Parathyroid adenoma (tissue), 2 donors: ENCODE measurements around the gene PPP1R17.

ENCODE experiments used
- H2AFZ ChIP-seq: fragments of 300-600 bp; sonication (generic); one replicate; pipeline ENCODE4 v1.7.0; 2017; ENCODE audit warnings: antibody characterized with exemption, mild to moderate bottlenecking
- H3K27ac ChIP-seq: fragments of 300-600 bp; sonication (generic); one replicate; pipeline ENCODE4 v1.7.0; 2017
- H3K27me3 ChIP-seq: fragments of 300-600 bp; sonication (generic); one replicate; pipeline ENCODE4 v1.7.0; 2017; ENCODE audit warnings: low read length; ENCODE audit not compliant: control insufficient read depth, insufficient read depth
- H3K36me3 ChIP-seq: fragments of 300-600 bp; sonication (generic); one replicate; pipeline ENCODE4 v1.7.0; 2017; ENCODE audit warnings: low read length; ENCODE audit not compliant: control insufficient read depth, insufficient read depth
- H3K4me1 ChIP-seq: fragments of 300-600 bp; sonication (generic); one replicate; pipeline ENCODE4 v1.7.0; 2017; ENCODE audit warnings: control low read depth
- H3K4me2 ChIP-seq: fragments of 300-600 bp; sonication (generic); one replicate; pipeline ENCODE4 v1.7.0; 2017; ENCODE audit warnings: low read length
- H3K4me3 ChIP-seq: fragments of 300-600 bp; sonication (generic); one replicate; pipeline ENCODE4 v1.7.0; 2017; ENCODE audit warnings: low read depth, low read length
- H3K79me2 ChIP-seq: fragments of 300-600 bp; sonication (generic); one replicate; pipeline ENCODE4 v1.7.0; 2017; ENCODE audit warnings: control low read depth
- H3K9ac ChIP-seq: fragments of 300-600 bp; sonication (generic); one replicate; pipeline ENCODE4 v1.7.0; 2017; ENCODE audit warnings: mild to moderate bottlenecking
- H3K9me3 ChIP-seq: fragments of 300-600 bp; sonication (generic); one replicate; pipeline ENCODE4 v1.7.0; 2017; ENCODE audit warnings: low read length; ENCODE audit not compliant: control insufficient read depth
- TF ChIP-seq, protein P1 (sequence below): fragments of 300-600 bp; sonication (generic); IDR thresholded peaks from one replicate; pipeline ENCODE4 v1.7.0; 2017; ENCODE audit warnings: antibody characterized with exemption, mild to moderate bottlenecking
- donor health status: primary hyperparathyroidism.

Gene PPP1R17

GRCh38 chr7:31683445-31684225 lies 3.4 kb upstream of the PPP1R17 start:
- TF ChIP-seq, protein P1, sequence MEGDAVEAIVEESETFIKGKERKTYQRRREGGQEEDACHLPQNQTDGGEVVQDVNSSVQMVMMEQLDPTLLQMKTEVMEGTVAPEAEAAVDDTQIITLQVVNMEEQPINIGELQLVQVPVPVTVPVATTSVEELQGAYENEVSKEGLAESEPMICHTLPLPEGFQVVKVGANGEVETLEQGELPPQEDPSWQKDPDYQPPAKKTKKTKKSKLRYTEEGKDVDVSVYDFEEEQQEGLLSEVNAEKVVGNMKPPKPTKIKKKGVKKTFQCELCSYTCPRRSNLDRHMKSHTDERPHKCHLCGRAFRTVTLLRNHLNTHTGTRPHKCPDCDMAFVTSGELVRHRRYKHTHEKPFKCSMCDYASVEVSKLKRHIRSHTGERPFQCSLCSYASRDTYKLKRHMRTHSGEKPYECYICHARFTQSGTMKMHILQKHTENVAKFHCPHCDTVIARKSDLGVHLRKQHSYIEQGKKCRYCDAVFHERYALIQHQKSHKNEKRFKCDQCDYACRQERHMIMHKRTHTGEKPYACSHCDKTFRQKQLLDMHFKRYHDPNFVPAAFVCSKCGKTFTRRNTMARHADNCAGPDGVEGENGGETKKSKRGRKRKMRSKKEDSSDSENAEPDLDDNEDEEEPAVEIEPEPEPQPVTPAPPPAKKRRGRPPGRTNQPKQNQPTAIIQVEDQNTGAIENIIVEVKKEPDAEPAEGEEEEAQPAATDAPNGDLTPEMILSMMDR, result no peak
- no peak overlapping the region for H3K27ac ChIP-seq
- H3K79me2 ChIP-seq, result no peaks in the 10 kb centered on the region
- no peak overlapping the region for H3K4me3 ChIP-seq
- H3K9ac ChIP-seq, result no peak overlapping the region
- no peaks in the 10 kb centered on the region for H3K4me1 ChIP-seq
- H3K9me3 ChIP-seq, result no peaks in the 10 kb centered on the region
- H2AFZ ChIP-seq, result no peak overlapping the region
- no peaks in the 10 kb centered on the region for H3K36me3 ChIP-seq
- no peaks in the 10 kb centered on the region for H3K27me3 ChIP-seq
- H3K4me2 ChIP-seq, result no peak overlapping the region

- Histone ChIP-seq H3K27ac (no peak overlapping the region), H3K4me3 (no peak overlapping the region), H3K9me3 (no peaks in the 10 kb centered on the region), H3K4me2 (no peak overlapping the region), H3K9ac (no peak overlapping the region), H3K36me3 (no peaks in the 10 kb centered on the region), H3K27me3 (no peaks in the 10 kb centered on the region), H3K79me2 (no peaks in the 10 kb centered on the region), H2AFZ (no peak overlapping the region), H3K4me1 (no peaks in the 10 kb centered on the region)
- TF ChIP-seq, protein P1, result no peak
These were observed 1.4 kb downstream of the PPP1R17 start for GRCh38 chr7:31688372-31688771.

DNA sequence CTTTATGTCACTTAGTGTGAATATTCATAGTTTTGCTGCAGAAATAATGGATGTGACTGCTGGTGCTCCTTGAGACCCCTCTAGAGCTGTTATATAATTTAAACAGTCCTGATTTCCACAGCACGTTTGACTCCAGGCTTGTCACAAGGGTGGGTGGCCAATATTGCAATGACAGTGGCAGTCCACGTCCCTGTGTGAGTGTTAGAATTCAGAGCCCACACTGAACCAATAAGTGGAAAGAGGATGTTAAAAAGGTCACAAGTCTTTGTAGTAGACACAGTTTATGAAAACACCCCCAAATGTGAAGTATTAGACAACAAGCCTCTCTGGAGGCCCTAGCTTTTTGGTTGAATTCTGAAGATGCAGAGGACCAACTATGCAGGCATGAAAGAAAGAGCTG lies 2.0 kb downstream of the PPP1R17 start:
- no peaks in the 10 kb centered on the region for H3K4me1 ChIP-seq
- no peak overlapping the region for H3K9ac ChIP-seq
- H3K9me3 ChIP-seq, result no peaks in the 10 kb centered on the region
- H3K79me2 ChIP-seq, result no peaks in the 10 kb centered on the region
- no peak overlapping the region for H3K4me2 ChIP-seq
- TF ChIP-seq, protein P1, result no peak
- H3K36me3 ChIP-seq, result no peaks in the 10 kb centered on the region
- no peaks in the 10 kb centered on the region for H3K27me3 ChIP-seq
- H2AFZ ChIP-seq, result no peak overlapping the region
- H3K27ac ChIP-seq, result no peak overlapping the region
- no peak overlapping the region for H3K4me3 ChIP-seq

DNA sequence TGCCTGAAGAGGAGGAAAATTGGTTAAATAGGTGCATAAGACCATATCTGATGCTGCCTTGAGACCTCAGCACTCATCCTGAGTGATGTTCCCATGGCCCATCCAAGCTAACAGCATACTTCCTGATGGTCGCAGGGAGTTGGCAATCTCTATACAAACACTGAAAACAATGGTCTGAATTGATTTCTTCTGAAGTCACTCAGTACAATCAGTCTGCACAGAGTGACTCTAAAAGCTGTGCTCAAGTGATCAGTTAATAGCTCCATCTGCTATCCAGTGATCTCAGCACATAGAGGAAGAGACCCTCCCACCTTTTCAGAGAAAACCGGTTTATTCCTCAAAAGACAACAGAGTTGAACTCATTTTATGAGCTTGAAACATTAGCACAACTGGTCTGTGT lies 3.9 kb downstream of the PPP1R17 start:
- no peaks in the 10 kb centered on the region for H3K27me3 ChIP-seq
- no peak overlapping the region for H3K4me3 ChIP-seq
- no peak overlapping the region for H3K27ac ChIP-seq
- no peaks in the 10 kb centered on the region for H3K79me2 ChIP-seq
- no peak overlapping the region for H3K9ac ChIP-seq
- no peak overlapping the region for H2AFZ ChIP-seq
- H3K4me1 ChIP-seq, result no peaks in the 10 kb centered on the region
- TF ChIP-seq, protein P1, result no peak
- peaks cover 3% of the 10 kb centered on the region for H3K9me3 ChIP-seq
- no peaks in the 10 kb centered on the region for H3K36me3 ChIP-seq
- H3K4me2 ChIP-seq, result no peak overlapping the region

DNA sequence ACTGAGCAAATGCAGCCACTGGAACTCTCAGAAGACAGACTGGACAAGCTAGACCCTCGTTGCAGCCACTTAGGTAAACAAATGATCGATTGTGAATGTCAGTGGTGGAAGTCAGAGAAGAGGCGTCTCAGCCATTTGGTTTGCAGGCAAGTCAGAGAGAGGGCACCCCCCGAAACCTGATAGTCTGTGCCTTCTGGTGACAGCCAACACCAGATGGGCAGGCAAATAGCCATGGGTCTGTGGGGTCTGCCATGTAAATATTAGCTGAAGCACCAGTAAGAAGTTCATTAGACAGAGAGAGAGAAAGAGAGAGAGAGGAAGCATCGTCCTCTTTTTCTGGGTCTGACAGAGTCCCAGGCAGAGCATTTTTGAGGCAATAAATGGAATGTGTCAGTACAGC lies 5.4 kb downstream of the PPP1R17 start:
- Histone ChIP-seq H3K9ac (no peak overlapping the region), H2AFZ (no peak overlapping the region), H3K4me1 (no peaks in the 10 kb centered on the region), H3K36me3 (no peaks in the 10 kb centered on the region), H3K79me2 (no peaks in the 10 kb centered on the region), H3K4me2 (no peak overlapping the region), H3K27ac (no peak overlapping the region), H3K27me3 (no peaks in the 10 kb centered on the region), H3K9me3 (peaks cover 3% of the 10 kb centered on the region), H3K4me3 (no peak overlapping the region)
- TF ChIP-seq, protein P1, result no peak
